HT1080 (cell line): Measurements from ENCODE around the gene METTL27. TPM values are rescaled to one million over a fixed set of nuclear protein-coding genes. Genes with fewer than 3 reads are reported as not detected.
A peak's percentile ranks its signal among the peaks of the same experiment; 100 is the strongest.
"Not testable (repeated sequence)": the region's sequence is repeated elsewhere in the genome, so short reads cannot be mapped to it uniquely, and the experiment has no call there.

Experiments
- DNase-seq: peaks from one replicate; pipeline ENCODE4 v3.0.0-alpha.2; 2015; ENCODE audit warnings: low read depth
- total RNA-seq: library from RNA; depleted of rRNA; stranded (reverse); fragments of >200 nt; shearing (Covaris generic); gene quantifications from 2 replicates; pipeline ENCODE4 v1.2.3, GENCODE V29; 2014

Gene METTL27
- total RNA-seq, 1 experiment from 2014 or later: 22.2 TPM

GRCh38 chr7:73821597-73822285 is 20.6 kb downstream of the METTL27 start:
- not testable (repeated sequence) for DNase-seq

DNA sequence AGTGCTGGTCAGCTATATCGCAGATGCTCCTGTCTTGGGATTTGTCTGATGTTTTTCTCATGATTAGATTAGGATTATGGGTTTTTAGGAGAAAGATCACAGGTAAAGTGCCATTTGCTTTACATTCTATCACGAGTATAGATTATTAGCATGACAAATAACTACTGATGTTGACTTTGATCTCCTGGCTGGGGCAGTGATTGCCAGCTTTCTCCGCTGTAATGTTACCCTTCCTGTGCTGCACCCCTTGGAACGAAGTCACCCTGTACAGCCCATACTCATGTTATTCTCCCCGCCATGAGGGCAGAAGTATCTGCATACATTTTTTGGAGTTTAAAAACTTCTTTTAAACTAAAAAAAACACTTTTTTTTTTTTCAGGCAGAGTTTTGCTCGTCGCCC is 22.3 kb downstream of the METTL27 start:
- no peak for DNase-seq

DNA sequence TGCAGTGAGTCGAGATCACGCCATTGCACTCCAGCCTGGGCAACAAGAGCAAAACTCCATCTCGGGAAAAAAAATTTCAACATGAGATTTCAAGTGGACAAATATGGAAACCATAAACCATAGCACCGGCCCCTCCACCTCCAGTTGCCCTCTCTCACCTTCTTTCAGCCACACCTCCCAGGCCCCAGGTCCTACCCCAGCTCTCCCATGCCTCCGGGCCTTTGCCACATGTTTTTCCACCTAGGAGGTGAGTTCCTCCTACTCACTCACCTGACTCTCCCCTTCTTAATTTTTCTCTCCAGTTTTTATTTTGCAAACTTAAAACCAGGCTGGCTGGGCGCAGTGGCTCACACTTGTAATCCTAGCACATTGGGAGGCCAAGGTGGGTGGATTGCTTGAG is 25.2 kb downstream of the METTL27 start:
- DNase-seq: no peak

DNA sequence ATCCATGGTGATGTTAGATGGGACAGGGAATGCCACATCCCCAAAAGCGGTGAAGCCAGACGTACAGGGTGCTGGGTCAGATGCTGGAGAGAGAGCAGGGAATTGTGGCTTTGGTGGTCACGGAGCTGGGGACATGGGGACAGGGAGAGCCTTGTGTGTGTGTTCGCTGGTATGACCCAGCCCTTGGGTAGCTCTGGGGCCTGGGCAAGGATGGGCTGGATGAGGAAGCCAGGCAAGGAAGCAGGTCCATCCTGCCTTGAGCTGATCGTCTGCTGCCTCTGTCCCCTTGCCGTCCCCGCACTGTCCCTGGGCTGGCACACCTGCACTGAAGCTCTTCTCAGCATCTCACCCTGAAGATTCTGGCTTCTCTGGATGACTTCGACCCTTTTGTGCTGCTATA is 26.9 kb downstream of the METTL27 start:
- DNase-seq: no peak

GRCh38 chr7:73812996-73813395 is 29.3 kb downstream of the METTL27 start:
- DNase-seq: no peak

DNA sequence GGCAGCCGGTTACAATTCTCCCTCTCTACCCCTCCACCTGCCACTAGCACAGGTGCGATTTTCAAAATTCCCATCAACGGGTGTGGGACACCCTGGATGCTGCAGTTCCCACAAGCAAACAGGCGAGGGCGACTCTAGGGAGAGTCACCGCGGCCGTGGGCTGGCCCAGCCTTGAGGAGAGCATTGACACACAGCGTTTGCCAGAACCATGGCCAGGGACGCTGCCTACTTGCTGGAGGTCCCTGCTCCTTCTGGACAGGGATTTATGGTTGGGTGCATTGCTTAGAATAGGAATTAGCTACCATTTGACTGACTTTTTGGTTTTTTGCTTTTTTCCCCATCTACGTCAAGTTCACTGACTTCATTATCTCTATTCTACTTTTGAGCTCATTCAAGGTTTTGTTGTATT is 30.6 kb downstream of the METTL27 start:
- DNase-seq: peak; percentile 45

DNA sequence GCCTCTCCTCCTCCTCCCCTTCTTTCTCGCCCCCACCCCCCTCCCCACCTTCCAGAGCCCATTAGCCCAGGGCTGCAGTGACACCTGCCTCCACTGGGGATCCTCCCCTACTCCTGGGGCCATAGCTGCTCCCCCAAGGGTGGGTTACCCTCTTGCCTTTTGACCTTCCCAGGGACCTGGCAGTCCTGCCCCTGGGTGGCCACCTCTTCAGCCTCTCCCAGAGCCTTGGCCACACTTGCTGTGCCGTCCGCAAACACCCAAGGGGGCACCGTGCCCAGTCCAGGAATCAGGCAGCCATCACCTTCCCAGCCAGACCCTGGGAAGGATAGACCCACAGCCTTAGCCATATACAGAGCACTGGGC is 31.3 kb downstream of the METTL27 start:
- no peak for DNase-seq

- no peak for DNase-seq
These were observed 32.8 kb downstream of the METTL27 start for GRCh38 chr7:73809467-73809951.

DNA sequence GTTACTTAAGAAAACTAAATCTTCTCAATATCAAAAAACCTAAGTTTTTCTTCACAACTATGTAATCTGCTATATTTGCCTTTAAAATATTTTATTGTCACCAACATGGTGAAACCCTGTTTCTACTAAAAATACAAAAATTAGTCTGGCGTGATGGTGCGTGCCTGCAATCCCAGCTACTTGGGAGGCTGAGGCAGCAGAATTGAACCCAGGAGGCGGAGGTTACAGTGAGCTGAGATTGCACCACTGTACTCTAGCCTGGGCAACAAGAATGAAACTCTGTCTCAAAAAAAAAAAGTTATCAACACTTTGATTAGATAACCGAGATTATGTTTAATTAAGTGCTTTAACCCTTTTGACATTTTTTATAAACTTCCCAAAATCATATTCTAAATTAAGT is 39.9 kb downstream of the METTL27 start:
- no peak for DNase-seq

GRCh38 chr7:73801577-73801976 is 40.7 kb downstream of the METTL27 start:
- no peak for DNase-seq

GRCh38 chr7:73799282-73800141 is 42.8 kb downstream of the METTL27 start:
- DNase-seq: peak; percentile 55

DNA sequence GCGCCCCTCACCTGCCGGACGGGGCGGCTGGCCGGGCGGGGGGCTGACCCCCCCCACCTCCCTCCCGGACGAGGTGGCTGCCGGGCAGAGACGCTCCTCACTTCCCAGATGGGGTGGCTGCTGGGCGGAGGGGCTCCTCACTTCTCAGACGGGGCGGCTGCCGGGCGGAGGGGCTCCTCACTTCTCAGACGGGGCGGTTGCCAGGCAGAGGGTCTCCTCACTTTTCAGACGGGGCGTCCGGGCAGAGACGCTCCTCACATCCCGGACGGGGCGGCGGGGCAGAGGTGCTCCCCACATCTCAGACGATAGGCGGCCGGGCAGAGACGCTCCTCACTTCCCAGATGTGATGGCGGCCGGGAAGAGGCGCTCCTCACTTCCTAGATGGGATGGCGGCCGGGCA is 45.1 kb downstream of the METTL27 start:
- DNase-seq: not testable (repeated sequence)

DNA sequence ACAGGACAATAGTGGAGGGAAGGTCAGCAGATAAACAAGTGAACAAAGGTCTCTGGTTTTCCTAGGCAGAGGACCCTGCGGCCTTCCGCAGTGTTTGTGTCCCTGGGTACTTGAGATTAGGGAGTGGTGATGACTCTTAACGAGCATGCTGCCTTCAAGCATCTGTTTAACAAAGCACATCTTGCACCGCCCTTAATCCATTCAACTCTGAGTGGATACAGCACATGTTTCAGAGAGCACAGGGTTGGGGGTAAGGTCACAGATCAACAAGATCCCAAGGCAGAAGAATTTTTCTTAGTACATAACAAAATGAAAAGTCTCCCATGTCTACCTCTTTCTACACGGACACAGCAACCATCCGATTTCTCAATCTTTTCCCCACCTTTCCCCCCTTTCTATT is 45.7 kb downstream of the METTL27 start:
- DNase-seq: not testable (repeated sequence)

- not testable (repeated sequence) for DNase-seq
These were observed 47.1 kb downstream of the METTL27 start for GRCh38 chr7:73795188-73795587.

- DNase-seq: not testable (repeated sequence)
These were observed 51.1 kb downstream of the METTL27 start for GRCh38 chr7:73791170-73791690.

DNA sequence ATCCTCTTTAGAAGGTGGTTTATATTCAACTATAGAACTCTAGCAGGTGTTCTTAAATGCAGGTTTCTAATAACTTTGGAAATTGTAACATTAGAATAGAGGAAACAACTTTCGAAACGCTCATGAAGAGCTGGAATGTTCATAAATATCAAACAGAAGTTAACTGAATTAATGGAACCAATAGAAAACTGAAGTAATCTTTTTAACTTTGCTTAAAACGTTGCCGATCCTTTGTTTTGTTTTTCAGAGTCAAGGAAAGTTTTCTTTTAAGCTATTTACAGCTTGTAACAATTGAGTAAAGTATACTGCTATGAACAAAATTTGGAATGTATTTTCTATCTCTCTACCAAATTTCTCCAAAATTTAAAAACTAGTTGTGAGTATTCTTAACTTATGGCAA is 53.3 kb downstream of the METTL27 start:
- DNase-seq: no peak

DNA sequence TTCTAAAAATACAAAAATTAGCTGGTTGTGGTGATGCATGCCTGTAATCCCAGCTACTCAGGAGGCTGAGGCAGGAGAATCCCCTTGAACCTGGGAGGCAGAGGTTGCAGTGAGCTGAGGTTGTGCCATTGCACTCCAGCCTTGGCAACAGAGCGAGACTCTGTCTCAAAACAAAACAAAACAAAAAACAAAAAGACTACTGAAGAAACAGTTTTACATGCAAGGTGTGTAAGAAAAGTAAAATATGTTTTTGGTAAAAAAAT is 54.6 kb downstream of the METTL27 start:
- DNase-seq: not testable (repeated sequence)

- no peak for DNase-seq
These were observed 55.7 kb downstream of the METTL27 start for GRCh38 chr7:73786588-73786987.
